Measurements from ENCODE around the gene ACTN3.
A peak's percentile ranks its signal among the peaks of the same experiment; 100 is the strongest.

Gene ACTN3

GRCh38 chr11:66570079-66570849 lies 23.6 kb downstream of the ACTN3 start:
- Histone ChIP-seq H3K27ac (replicated peaks) (no peak overlapping the region), H3K27me3 (ENCODE audit: insufficient read depth, poor library complexity, severe bottlenecking) (peaks cover 15% of the 10 kb centered on the region), H3K4me3 (replicated peaks; ENCODE audit: insufficient read depth, low read length) (no peak overlapping the region)
- TF ChIP-seq GABPA (IDR thresholded peaks at IDR 0.05; ENCODE audit: low read depth), result no peak
- DNase-seq (ENCODE audit: low read depth in 1 of 2, low spot score in 1 of 2), result no peak

- no peak for TF ChIP-seq SPI1 (IDR thresholded peaks at IDR 0.05; ENCODE audit: borderline replicate concordance, low read depth)
- DNase-seq (ENCODE audit: low read depth in 1 of 2, low spot score in 1 of 2), result no peak
- Histone ChIP-seq H3K27me3 (ENCODE audit: insufficient read depth, poor library complexity, severe bottlenecking) (peaks cover 15% of the 10 kb centered on the region), H3K4me3 (replicated peaks; ENCODE audit: insufficient read depth, low read length) (no peak overlapping the region), H3K27ac (replicated peaks) (no peak overlapping the region)
Measured at GRCh38 chr11:66570850-66571180, 24.1 kb downstream of the ACTN3 start.

GRCh38 chr11:66579017-66579606 lies 32.4 kb downstream of the ACTN3 start:
- Histone ChIP-seq H3K27ac (replicated peaks) (no peak overlapping the region), H3K27me3 (ENCODE audit: insufficient read depth, poor library complexity, severe bottlenecking) (no peaks in the 10 kb centered on the region), H3K4me3 (replicated peaks; ENCODE audit: insufficient read depth, low read length) (no peak overlapping the region)
- TF ChIP-seq POLR2AphosphoS5 (IDR thresholded peaks at IDR 0.05; ENCODE audit: low read depth) (no peak), GABPA (IDR thresholded peaks at IDR 0.05; ENCODE audit: low read depth) (no peak), REST (IDR thresholded peaks at IDR 0.05; ENCODE audit: insufficient replicate concordance, low read depth) (no peak), CTCF (IDR thresholded peaks at IDR 0.05; ENCODE audit: insufficient read depth, low read length) (peak; percentile 75), SPI1 (IDR thresholded peaks at IDR 0.05; ENCODE audit: borderline replicate concordance, low read depth) (no peak)
- peak; percentile 47 to 60 for DNase-seq (ENCODE audit: low read depth in 1 of 2, low spot score in 1 of 2)

GRCh38 chr11:66580803-66581202 lies 34.1 kb downstream of the ACTN3 start:
- no peak overlapping the region for H3K4me3 ChIP-seq (replicated peaks; ENCODE audit: insufficient read depth, low read length)
- TF ChIP-seq POLR2AphosphoS5 (IDR thresholded peaks at IDR 0.05; ENCODE audit: low read depth) (no peak), REST (IDR thresholded peaks at IDR 0.05; ENCODE audit: insufficient replicate concordance, low read depth) (no peak), SPI1 (IDR thresholded peaks at IDR 0.05; ENCODE audit: borderline replicate concordance, low read depth) (no peak), CTCF (IDR thresholded peaks at IDR 0.05; ENCODE audit: insufficient read depth, low read length) (no peak), GABPA (IDR thresholded peaks at IDR 0.05; ENCODE audit: low read depth) (no peak)
- H3K27ac ChIP-seq (replicated peaks), result no peak overlapping the region
- no peak for DNase-seq (ENCODE audit: low read depth in 1 of 2, low spot score in 1 of 2)
- no peaks in the 10 kb centered on the region for H3K27me3 ChIP-seq (ENCODE audit: insufficient read depth, poor library complexity, severe bottlenecking)
